HCEC 1CT (cell line): ENCODE data around the gene MON2.

Source experiments
- DNase-seq: peaks from one replicate; pipeline ENCODE4 v3.0.0-alpha.2; 2017

MON2 gene

DNA sequence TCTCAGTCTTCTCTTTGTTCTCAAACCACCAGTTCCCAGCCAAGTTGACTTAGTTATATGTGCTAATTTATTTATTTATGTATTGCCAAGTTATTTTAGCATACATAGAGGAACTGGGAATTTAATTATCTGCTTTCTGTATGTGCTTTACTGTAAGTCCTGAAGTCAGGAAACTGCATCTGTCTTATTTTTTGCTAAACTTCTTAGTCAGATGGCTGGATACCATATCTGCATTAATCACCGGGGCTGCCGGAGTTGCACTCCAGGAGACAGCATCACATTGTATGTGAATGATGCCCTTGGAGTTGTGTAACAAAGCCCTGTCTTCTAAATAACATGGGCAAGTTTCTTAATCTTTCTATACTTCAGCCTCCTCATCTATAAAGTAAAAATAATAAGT is 96.2 kb downstream of the MON2 start:
- DNase-seq: peak; percentile 44

DNA sequence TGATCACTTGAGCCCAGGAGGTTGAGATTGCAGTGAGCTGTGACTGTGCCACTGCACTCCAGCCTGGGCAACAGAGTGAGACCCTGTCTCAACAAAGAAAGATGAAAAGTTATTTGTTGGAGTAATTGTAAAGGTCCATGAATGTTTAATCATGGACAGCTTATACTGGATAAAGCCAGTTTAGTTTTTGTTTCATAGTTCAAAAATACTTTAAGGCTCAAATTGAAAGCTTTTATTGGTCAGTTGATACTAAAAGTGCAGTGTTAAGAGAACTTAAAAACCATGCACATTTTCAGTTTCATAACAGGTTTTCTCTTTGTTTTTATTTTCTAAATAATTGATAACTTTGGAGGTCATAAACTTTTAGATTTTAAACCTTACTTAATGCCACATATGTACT is 108.4 kb downstream of the MON2 start:
- no peak for DNase-seq

DNA sequence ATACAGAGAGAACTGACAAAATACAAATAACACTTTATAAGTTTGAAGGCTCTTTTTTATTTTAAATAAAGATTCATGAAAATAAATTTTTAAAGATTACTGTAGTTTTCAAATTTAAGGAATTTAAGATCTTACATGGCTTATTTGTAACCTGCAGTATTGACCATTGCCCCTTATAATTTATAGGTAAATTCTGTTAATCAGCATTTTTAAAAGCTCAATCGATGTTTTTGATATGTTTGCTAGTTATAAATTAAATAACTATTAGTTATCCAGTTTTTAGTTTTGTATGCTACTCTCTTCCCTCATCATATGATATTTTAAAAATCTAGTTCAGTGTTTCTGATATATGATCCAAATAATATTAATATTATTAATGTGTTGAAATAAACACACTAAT is 109.9 kb downstream of the MON2 start:
- DNase-seq: no peak

DNA sequence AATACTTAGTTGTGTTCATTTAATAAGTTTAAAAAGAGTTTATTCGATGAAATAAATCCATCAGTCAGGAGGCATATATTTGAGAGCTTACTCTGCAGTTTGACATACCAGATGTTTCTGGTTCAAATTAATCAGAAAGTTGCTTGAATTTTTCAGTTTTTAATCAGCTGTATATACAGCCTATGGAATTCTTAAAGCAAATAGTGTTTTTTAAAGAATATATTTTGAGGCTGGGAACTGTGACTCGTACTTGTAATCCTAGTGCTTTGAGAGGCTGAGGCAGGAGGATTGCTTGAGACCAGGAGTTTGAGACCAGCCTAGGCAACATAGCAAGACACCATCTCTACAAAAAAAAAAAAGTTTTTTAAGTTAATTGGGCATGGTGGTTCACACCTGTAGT is 112.1 kb downstream of the MON2 start:
- no peak for DNase-seq

DNA sequence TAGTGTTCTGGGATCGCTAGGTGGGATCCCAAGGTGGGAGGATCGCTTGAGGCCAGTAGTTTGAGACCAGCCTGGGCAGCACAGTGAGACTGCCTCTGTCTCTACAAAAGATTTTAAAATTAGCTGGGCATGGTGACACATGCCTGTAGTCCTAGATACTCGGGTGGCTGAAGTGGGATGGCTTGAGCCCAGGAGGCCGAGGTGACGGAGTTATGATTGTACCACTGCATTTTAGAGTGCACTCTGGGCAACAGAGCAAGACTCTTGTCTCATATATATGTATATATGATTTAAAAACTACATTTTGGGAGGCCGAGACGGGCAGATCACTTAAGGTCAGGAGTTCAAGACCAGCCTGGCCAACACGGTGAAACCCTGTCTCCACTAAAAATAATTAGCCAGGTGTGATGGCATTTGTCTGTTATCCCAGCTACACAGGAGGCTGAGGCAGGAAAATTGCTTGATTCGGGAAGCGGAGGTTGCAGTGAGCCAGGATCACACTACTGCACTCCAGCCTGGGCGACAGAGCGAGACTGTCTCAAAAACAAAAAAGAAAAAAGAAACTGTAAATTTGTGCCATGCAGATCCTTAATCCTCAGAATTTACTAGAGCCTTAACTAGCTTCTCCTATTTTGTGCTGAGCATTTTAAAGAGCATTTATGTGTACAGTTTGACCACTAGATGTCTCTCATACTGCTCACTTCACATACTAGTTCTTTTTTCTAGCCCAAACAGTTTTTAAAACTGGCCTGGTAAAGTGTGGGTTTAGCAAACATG is 114.8 kb downstream of the MON2 start:
- peak; percentile 61 for DNase-seq

- no peak for DNase-seq
These were observed 115.4 kb downstream of the MON2 start for GRCh38 chr12:62582065-62582366.

DNA sequence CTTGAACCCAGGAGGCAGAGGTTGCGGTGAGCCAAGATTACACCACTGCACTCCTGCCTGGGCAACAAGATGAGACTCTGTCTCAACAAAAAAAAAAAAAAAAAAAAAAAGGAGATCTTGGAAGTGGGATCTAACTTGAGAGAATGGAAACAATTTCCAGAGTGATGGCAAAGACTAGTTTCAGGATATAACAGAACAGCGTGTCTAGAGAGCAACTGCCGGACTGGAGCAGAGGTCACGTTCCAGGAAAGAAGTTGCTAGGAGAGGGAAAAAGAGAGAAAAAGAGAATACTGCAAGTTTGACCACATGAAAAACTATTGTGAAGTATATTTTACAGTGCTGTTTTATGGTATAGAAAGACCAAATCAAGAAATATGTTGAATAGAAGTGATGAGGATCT is 118.0 kb downstream of the MON2 start:
- DNase-seq: no peak

DNA sequence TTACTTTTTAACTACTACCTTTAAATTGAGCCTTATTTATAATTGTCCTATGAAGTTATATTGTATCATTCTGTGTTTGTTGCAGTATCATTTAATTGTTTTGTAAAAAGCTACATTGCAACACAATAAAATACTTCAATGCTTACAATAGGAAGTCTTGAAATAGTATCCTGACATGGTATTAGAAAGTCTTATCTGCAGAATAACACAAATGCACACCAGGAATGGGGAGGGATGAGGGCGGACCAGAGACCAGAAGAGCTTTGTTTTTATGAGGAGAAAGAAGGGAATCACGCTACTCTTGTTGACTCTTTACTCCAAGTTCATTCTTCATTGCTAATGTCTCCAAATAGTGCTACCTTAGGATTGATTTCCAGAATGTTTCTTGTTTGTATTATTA is 120.2 kb downstream of the MON2 start:
- no peak for DNase-seq

- DNase-seq: peak; percentile 15
These were observed 122.3 kb downstream of the MON2 start for GRCh38 chr12:62588916-62589315.

DNA sequence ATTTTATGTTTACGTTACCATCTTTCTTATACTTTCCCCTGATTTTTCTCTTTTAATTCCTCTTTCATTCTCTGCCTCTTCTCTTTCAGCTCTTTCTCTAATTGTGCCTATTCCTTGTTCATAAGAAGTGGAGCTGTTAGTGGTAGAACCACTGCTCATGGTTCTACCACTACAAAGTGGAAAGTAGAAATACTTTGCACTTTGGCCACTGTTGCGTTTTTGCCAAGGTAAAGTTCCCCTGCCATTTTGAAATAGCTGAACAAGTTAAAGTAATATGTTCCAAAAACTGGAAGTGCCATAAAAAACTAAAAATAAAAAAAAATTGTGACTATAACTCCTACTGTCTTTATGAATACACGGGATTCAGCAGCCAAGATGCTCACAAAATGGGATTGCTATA is 130.6 kb downstream of the MON2 start:
- no peak for DNase-seq

DNA sequence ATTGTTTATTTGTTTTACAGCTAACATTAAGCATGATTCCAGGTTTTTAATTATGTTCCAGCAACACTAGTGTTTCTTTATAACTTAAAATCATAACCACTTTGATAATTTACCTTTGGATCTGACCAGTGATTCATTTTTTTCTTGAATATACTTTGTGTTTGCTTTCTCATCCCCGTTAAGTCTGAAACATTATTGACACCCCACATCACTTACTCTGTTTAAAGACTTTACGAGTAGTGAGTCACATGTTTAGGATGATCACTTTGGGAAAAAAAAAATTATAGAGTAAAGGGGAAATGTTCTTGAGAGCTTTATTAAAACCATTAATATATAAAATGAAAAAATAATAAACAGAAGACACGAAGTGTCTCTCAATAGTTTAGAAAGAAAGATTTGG is 132.2 kb downstream of the MON2 start:
- no peak for DNase-seq

DNA sequence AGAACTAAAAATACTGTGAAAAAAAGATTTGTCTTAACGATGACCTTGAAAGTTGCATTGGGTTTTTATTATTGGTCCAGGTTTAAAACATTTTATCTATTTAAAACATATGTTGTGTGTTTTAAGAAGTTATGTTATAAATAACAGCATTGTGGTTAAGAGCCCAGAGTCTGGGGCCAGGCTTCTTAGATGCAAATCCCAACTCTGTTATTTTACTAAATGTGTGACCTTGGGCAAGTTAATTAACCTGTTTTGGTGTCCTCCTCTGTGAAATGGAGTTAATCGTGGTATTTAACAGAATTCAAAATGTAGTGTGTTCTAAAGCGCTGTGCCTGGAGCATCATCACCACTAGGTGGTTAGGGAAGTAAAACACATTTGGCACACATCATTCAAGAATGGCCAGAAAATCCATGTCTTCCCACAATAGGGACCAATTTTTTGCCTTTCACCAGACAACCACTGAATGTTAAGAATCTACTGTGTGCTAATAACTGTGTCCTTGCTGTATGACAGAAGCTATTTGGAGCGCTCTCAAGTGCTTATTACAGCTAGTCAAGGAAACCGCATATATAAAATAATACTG is 133.3 kb downstream of the MON2 start:
- peak; percentile 22 for DNase-seq

DNA sequence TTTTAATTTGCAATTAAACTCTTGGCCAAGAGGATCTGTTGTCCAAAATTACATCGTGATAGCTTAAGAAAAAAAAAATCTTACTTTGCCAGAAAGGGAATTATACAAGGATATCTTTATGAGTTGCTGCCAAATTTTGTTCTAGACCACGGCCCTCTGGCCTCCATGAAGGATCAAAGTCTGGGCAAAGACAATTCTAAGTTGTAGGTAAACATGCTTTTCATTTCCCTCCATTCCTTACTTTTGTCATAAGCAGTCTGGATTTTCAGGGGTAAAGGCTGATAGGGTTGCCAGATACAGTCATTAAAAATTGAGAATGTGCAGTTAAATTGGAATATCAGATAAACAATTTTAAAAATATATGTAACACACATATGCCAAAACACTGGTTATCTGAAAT is 135.1 kb downstream of the MON2 start:
- DNase-seq: no peak

DNA sequence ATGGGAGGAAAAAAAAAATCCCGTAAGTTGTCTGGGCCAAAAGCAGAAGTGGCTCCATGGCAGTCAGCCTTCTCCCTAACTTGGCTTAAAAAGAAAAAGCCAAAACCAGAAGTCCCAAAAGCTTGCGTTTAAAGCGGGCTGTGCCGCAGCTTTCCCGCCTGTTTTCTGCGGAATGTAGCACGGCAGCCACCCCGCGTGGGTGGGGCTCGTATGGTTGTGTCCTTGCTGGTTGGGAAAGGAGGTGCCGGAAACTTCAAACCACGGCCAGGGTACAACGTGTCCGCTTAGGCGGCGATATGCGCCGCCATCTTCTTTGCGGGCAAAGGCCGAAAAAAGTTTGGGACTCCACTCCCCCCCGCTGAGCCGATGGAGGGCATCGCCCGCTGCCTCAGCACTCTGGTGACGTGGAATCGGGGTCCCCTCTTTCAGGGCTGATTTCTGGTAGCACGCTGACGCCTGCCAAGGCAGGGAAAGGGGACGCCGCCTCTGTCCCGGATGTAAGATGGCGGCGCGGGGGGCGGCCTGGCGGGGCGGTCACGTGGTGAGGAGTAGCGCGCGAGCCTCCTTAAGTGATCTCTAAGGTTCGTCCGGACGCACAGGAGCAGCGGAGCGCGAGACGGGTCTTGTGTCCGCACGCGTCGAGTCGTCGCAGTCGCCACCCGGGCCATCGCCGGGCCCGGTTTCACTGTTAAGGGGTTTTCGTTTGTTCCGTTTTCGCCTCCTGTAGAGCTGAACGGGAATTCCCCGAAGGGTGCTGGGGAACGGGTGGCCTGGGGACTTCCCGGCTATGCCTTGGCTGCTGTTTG is 135.8 kb downstream of the MON2 start:
- DNase-seq: peak; percentile 92

DNA sequence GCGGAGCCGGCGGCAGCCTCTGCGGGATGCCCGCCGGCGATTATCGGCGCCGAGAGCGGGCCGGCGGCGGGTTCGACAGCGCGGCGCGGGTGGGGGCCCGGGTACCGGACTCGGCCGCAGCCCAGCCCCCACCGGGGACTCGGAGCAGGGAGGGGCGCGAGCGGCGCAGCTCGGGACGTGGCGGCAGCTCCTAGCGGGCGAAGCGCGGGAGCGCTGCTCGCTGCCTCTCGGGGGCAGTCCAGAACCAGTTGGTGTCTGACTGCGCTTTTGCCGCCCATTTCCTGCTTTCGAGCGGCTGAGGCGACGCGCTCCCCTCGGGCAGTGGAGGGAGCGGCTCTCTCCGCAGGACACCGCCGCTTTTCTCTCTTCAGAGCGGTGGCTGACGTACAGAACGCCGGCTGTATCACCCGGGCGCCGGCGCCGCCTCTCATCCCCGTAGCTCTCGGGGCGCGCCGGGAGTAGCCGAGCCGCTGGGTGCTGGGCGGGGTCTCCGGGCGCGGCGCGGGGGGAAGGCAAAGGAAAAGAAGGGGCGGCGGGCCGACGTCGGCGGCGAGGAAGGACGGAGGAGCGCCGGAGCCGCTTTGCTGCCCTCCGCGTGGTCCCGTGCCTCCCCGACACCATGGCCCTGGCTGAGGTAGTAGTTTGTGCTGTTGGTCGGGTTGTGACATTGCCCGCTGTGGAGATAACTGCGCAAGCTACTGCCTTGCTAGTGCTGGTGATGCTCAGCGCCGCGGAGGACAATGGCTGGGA is 136.6 kb downstream of the MON2 start:
- DNase-seq: peak; percentile 89

DNA sequence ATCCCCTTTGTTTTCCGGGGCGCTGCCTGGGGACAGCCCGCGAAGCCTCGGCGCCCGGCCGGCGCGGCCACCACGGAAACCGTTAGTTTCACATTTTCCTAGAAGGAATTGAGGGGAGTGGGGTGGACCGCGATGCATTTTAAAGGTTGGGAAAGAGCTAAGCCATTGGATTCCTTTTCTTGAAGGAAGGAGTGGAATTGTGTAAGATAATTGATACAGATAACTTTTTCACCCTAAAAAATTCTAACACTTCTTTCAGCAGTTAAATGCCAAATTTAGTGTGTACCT is 137.1 kb downstream of the MON2 start:
- no peak for DNase-seq

- DNase-seq: no peak
These were observed 137.7 kb downstream of the MON2 start for GRCh38 chr12:62604373-62604772.

- no peak for DNase-seq
These were observed 138.2 kb downstream of the MON2 start for GRCh38 chr12:62604871-62605270.

DNA sequence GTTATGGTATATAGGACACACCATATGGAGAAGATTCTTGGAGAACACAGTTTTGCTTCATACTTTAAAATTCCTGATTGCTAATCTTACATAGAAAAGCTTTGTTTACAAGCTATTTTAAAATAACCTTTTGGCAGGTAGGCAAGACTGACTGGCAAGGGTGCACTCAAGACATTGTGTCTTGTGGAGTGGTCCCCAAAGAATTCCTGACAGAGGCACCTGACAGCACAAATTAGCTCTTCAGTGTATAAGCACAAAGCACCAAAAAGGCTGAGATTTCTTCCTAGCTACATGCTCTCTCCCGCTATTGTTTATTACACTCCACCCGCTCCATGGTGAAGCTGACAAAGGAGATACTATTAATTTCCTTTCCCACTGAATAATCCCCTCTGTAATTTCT is 139.4 kb downstream of the MON2 start:
- DNase-seq: no peak

DNA sequence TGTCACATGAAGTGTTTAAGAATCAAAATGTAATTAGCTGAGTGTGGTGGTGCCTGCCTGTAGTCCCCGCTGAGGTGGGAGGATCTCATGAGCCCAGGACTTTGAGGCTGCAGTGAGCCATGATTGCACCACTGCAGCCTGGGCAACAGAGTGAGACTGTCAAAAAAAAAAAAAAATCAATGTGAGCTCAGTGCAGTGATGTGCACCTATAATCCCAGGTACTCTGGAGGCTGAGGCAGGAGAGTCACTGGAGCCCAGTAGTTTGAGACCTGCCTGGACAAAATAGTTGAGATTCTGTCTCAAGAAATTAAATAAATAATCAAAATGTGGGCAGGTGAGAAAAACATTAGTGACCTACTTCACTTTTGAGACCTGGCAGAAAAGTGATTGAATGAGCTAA is 140.0 kb downstream of the MON2 start:
- no peak for DNase-seq

- no peak for DNase-seq
These were observed 146.5 kb downstream of the MON2 start for GRCh38 chr12:62613081-62613480.

DNA sequence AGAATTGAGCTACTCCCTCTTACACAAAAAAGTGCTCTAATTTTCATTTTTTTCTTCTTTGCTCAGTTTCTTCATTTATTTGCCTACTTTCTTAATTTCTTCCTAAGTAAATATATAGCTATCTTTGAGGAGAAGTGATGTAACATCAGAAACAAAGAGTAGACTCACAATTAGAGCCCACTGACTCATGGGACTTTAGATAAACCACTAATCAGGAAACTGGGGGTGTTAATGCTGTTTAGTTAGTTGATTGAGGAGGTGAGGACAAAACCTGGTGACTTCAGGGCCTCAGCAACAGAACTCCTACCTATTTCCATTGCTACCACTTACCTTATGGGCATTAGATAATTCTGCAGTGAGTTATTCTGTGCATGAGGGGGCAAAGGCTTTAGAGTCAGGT is 151.7 kb downstream of the MON2 start:
- DNase-seq: no peak

DNA sequence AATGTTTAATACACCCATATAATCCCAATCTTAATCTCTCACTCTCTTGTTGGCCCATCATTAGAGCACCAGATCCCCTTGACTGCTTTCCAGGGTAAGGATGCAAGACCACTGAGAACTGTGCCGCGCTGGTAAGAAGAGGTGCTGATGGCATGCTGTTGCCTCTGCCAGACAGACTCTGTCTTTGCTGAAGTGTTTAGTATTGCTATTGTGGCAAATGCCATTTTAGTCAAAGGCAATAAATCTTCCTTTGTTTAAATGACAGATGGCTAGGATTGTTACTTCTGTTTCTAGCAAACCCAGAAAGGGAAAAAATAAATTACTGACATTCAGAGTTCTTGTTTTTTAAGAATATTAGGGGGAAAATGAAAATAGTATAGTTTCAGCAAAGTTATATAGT is 152.3 kb downstream of the MON2 start:
- no peak for DNase-seq

- DNase-seq: no peak
These were observed 154.5 kb downstream of the MON2 start for GRCh38 chr12:62621101-62621638.
